HEK293 (cell line): ENCODE measurements around the gene COBL.

Source experiments
- ZNF211 ChIP-seq: fragments of 450-650 bp; formaldehyde crosslinking; IDR thresholded peaks from 2 replicates; pipeline ENCODE4 v1.5.1; 2016; ENCODE audit warnings: low read depth, missing biosample characterization, missing genetic modification characterization
- TF ChIP-seq, protein P1 (sequence below): fragments of 450-650 bp; formaldehyde crosslinking; IDR thresholded peaks from 2 replicates; pipeline ENCODE4 v1.5.1; 2016; ENCODE audit warnings: missing biosample characterization, missing genetic modification characterization

DNA sequence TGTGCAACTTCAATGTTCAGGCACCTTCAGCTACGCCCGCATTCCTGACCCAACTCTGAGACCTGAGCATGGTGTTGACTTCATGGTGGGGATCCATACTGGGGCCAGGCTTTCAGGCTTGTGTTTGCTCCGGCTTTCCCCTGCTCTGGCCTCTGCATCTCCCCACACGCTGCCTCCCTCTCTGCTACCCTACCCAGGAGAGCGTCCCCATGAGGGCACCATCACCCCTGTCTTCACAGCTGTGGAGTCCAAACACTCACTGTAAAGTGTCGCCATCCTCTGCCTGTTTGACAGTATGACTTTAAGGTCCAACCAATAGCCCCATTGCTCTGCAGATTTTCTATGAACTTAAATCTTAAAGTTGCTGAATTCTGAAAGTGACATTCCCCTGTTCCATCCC, 334.9 kb downstream of the COBL start:
- TF ChIP-seq, protein P1, sequence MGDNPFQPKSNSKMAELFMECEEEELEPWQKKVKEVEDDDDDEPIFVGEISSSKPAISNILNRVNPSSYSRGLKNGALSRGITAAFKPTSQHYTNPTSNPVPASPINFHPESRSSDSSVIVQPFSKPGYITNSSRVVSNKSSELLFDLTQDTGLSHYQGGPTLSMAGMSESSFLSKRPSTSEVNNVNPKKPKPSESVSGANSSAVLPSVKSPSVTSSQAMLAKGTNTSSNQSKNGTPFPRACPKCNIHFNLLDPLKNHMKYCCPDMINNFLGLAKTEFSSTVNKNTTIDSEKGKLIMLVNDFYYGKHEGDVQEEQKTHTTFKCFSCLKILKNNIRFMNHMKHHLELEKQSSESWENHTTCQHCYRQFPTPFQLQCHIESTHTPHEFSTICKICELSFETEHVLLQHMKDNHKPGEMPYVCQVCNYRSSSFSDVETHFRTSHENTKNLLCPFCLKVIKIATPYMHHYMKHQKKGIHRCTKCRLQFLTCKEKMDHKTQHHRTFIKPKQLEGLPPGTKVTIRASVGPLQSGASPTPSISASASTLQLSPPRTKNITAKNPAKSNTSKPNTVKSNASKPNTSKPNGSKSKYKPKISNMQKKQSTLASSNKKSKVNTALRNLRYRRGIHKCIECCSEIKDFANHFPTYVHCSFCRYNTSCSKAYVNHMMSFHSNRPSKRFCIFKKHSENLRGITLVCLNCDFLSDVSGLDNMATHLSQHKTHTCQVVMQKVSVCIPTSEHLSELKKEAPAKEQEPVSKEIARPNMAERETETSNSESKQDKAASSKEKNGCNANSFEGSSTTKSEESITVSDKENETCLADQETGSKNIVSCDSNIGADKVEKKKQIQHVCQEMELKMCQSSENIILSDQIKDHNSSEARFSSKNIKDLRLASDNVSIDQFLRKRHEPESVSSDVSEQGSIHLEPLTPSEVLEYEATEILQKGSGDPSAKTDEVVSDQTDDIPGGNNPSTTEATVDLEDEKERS (tag by site-specific recombination): no peak
- no peak for TF ChIP-seq ZNF211 (tag by site-specific recombination)
